K562 (cell line): ENCODE measurements around the gene TRAPPC2L. TPM values are rescaled to one million over a fixed set of nuclear protein-coding genes. Genes with fewer than 3 reads are reported as not detected.
A peak's percentile ranks its signal among the peaks of the same experiment; 100 is the strongest.

Source experiments
- ELF2 ChIP-seq: fragments of 250-450 bp; sonication (Bioruptor Pico); IDR thresholded peaks from 2 replicates; pipeline ENCODE4 v1.5.0; 2021; ENCODE audit warnings: mild to moderate bottlenecking
- MED1 ChIP-seq: sonication (generic); formaldehyde crosslinking; IDR thresholded peaks from 2 replicates; pipeline ENCODE4 v1.8.1; 2023; ENCODE audit warnings: missing genetic modification reagents, borderline replicate concordance
- NBN ChIP-seq: fragments of 450-650 bp; IDR thresholded peaks from 2 replicates; pipeline ENCODE4 v1.6.1; 2016; ENCODE audit warnings: low read depth, mild to moderate bottlenecking
- NFIC ChIP-seq: fragments of 450-650 bp; IDR thresholded peaks from 2 replicates; pipeline ENCODE4 v1.6.1; 2017; ENCODE audit warnings: mild to moderate bottlenecking, inconsistent platforms
- TEAD4 ChIP-seq, 2 experiments: sonication (generic) in 1 of 2; formaldehyde crosslinking in 1 of 2; IDR thresholded peaks; 2 replicates each; pipeline versions ENCODE4 v1.6.1 to v1.8.0; 2012 to 2022; ENCODE audit warnings: borderline replicate concordance in 1 of 2, inconsistent platforms in 1 of 2, low read length in 1 of 2, mild to moderate bottlenecking in 1 of 2, missing genetic modification reagents in 1 of 2
- ZKSCAN3 ChIP-seq: fragments of 250-450 bp; sonication (Bioruptor Pico); IDR thresholded peaks from 2 replicates; pipeline ENCODE4 v1.4.0; 2020
- ZNF175 ChIP-seq: fragments of 200-800 bp; sonication (Bioruptor generic); IDR thresholded peaks from 2 replicates; pipeline ENCODE4 v1.6.1; 2016; ENCODE audit warnings: low read depth, mild to moderate bottlenecking, missing genetic modification characterization, missing compliant biosample characterization
- ZNF740 ChIP-seq, 3 experiments: fragments of 200-800 bp in 1 of 3; sonication (Bioruptor generic) in 1 of 3; sonication (generic) in 1 of 3; formaldehyde crosslinking in 1 of 3; IDR thresholded peaks; 2 replicates each; pipeline versions ENCODE4 v1.6.1 to v1.8.0; 2016 to 2022; ENCODE audit warnings: mild to moderate bottlenecking in 2 of 3, missing compliant biosample characterization in 2 of 3, missing genetic modification characterization in 2 of 3, missing genetic modification reagents in 1 of 3
- polyA plus RNA-seq, 8 experiments: library from polyadenylated mRNA; depleted of rRNA in 4 of 8; stranded (reverse) in 5 of 8; unstranded in 3 of 8; fragments of >200 nt; fragmentation: Nextera tagmentation in 2 of 8; fragmentation: Illumina TruSeq in 1 of 8; extraction: Ambion mirVana in 2 of 8; extraction: Trizol in 1 of 8; gene quantifications; 2 replicates each; pipeline versions ENCODE4 v1.2.1 to v1.2.3, GENCODE V29; 2011 to 2014; ENCODE audit warnings: inconsistent platforms in 1 of 8, missing spikeins in 1 of 8
- total RNA-seq, 7 experiments: library from RNA; depleted of rRNA in 6 of 7; stranded (reverse); fragments of >200 nt in 6 of 7; fragmentation: Illumina TruSeq in 2 of 7; extraction: Trizol in 2 of 7; gene quantifications; 2 replicates each; pipeline versions ENCODE4 v1.2.1 to v1.2.3, GENCODE V29; 2011 to 2021; ENCODE audit warnings: low replicate concordance in 1 of 7
- TF ChIP-seq, protein P1 (sequence below): fragments of 450-650 bp; IDR thresholded peaks from 2 replicates; pipeline ENCODE4 v1.7.1; 2018; ENCODE audit warnings: mild to moderate bottlenecking, low read depth; ENCODE audit not compliant: partially characterized antibody
- TF ChIP-seq, protein P2 (sequence below): sonication (generic); formaldehyde crosslinking; IDR thresholded peaks from 2 replicates; pipeline ENCODE4 v1.8.1; 2023; ENCODE audit warnings: mild to moderate bottlenecking, missing genetic modification reagents
- TF ChIP-seq, protein P3 (sequence below), 2 experiments: IDR thresholded peaks; 2 replicates each; pipeline ENCODE4 v1.6.1; 2012; ENCODE audit warnings: improper control_type of control experiment in 2 of 2, low read depth in 2 of 2, low read length in 2 of 2, borderline replicate concordance in 1 of 2
- TF ChIP-seq, protein P4 (sequence below): sonication (generic); formaldehyde crosslinking; IDR thresholded peaks from 2 replicates; pipeline ENCODE4 v1.8.0; 2023; ENCODE audit warnings: mild to moderate bottlenecking, missing genetic modification reagents
- TF ChIP-seq, protein P5 (sequence below): fragments of 450-650 bp; formaldehyde crosslinking; IDR thresholded peaks from 2 replicates; pipeline ENCODE4 v1.4.0; 2020; ENCODE audit warnings: mild to moderate bottlenecking

The TRAPPC2L gene
- total and polyA plus RNA-seq, 9 of the 15 experiments (the other 6 are each of a cell fraction or from before 2014, with no cell fraction given) = 60.4 to 398 (median 97.5) TPM

GRCh38 chr16:88809068-88809675, 47.8 kb upstream of the TRAPPC2L start (continued):
- TF ChIP-seq NFIC (peak; percentile 64), MED1 (no peak), ZKSCAN3 (CRISPR knock-in tag) (no peak), ZNF740 (CRISPR knock-in tag; IDR thresholded peaks at IDR 0.05) (no peak), ZNF740 (tag; IDR thresholded peaks at IDR 0.05) (no peak), ZNF175 (CRISPR knock-in tag) (no peak), ELF2 (CRISPR knock-in tag) (no peak), NBN (no peak), TEAD4 (IDR thresholded peaks at IDR 0.05; ENCODE audit: low read length) (no peak; the same call in 1 of the 2 replicates), TEAD4 (CRISPR knock-in tag; IDR thresholded peaks at IDR 0.05; ENCODE audit: borderline replicate concordance) (no peak)
- TF ChIP-seq, protein P1, sequence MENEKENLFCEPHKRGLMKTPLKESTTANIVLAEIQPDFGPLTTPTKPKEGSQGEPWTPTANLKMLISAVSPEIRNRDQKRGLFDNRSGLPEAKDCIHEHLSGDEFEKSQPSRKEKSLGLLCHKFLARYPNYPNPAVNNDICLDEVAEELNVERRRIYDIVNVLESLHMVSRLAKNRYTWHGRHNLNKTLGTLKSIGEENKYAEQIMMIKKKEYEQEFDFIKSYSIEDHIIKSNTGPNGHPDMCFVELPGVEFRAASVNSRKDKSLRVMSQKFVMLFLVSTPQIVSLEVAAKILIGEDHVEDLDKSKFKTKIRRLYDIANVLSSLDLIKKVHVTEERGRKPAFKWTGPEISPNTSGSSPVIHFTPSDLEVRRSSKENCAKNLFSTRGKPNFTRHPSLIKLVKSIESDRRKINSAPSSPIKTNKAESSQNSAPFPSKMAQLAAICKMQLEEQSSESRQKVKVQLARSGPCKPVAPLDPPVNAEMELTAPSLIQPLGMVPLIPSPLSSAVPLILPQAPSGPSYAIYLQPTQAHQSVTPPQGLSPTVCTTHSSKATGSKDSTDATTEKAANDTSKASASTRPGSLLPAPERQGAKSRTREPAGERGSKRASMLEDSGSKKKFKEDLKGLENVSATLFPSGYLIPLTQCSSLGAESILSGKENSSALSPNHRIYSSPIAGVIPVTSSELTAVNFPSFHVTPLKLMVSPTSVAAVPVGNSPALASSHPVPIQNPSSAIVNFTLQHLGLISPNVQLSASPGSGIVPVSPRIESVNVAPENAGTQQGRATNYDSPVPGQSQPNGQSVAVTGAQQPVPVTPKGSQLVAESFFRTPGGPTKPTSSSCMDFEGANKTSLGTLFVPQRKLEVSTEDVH = peak; percentile 15
- TF ChIP-seq, protein P2, sequence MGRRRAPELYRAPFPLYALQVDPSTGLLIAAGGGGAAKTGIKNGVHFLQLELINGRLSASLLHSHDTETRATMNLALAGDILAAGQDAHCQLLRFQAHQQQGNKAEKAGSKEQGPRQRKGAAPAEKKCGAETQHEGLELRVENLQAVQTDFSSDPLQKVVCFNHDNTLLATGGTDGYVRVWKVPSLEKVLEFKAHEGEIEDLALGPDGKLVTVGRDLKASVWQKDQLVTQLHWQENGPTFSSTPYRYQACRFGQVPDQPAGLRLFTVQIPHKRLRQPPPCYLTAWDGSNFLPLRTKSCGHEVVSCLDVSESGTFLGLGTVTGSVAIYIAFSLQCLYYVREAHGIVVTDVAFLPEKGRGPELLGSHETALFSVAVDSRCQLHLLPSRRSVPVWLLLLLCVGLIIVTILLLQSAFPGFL = no peak
- TF ChIP-seq, protein P3, sequence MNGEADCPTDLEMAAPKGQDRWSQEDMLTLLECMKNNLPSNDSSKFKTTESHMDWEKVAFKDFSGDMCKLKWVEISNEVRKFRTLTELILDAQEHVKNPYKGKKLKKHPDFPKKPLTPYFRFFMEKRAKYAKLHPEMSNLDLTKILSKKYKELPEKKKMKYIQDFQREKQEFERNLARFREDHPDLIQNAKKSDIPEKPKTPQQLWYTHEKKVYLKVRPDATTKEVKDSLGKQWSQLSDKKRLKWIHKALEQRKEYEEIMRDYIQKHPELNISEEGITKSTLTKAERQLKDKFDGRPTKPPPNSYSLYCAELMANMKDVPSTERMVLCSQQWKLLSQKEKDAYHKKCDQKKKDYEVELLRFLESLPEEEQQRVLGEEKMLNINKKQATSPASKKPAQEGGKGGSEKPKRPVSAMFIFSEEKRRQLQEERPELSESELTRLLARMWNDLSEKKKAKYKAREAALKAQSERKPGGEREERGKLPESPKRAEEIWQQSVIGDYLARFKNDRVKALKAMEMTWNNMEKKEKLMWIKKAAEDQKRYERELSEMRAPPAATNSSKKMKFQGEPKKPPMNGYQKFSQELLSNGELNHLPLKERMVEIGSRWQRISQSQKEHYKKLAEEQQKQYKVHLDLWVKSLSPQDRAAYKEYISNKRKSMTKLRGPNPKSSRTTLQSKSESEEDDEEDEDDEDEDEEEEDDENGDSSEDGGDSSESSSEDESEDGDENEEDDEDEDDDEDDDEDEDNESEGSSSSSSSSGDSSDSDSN (IDR thresholded peaks at IDR 0.05; ENCODE audit: borderline replicate concordance in 1 of 2, low read depth in 2 of 2, low read length in 2 of 2) = no peak
- TF ChIP-seq, protein P4, sequence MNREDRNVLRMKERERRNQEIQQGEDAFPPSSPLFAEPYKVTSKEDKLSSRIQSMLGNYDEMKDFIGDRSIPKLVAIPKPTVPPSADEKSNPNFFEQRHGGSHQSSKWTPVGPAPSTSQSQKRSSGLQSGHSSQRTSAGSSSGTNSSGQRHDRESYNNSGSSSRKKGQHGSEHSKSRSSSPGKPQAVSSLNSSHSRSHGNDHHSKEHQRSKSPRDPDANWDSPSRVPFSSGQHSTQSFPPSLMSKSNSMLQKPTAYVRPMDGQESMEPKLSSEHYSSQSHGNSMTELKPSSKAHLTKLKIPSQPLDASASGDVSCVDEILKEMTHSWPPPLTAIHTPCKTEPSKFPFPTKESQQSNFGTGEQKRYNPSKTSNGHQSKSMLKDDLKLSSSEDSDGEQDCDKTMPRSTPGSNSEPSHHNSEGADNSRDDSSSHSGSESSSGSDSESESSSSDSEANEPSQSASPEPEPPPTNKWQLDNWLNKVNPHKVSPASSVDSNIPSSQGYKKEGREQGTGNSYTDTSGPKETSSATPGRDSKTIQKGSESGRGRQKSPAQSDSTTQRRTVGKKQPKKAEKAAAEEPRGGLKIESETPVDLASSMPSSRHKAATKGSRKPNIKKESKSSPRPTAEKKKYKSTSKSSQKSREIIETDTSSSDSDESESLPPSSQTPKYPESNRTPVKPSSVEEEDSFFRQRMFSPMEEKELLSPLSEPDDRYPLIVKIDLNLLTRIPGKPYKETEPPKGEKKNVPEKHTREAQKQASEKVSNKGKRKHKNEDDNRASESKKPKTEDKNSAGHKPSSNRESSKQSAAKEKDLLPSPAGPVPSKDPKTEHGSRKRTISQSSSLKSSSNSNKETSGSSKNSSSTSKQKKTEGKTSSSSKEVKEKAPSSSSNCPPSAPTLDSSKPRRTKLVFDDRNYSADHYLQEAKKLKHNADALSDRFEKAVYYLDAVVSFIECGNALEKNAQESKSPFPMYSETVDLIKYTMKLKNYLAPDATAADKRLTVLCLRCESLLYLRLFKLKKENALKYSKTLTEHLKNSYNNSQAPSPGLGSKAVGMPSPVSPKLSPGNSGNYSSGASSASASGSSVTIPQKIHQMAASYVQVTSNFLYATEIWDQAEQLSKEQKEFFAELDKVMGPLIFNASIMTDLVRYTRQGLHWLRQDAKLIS (CRISPR knock-in tag) = peak; percentile 13; the same call in 1 of the 2 replicates
- TF ChIP-seq, protein P5, sequence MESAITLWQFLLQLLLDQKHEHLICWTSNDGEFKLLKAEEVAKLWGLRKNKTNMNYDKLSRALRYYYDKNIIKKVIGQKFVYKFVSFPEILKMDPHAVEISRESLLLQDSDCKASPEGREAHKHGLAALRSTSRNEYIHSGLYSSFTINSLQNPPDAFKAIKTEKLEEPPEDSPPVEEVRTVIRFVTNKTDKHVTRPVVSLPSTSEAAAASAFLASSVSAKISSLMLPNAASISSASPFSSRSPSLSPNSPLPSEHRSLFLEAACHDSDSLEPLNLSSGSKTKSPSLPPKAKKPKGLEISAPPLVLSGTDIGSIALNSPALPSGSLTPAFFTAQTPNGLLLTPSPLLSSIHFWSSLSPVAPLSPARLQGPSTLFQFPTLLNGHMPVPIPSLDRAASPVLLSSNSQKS (CRISPR knock-in tag) = no peak
